Pulmonary artery endothelial cell (primary cell): ENCODE data around the gene TSFM. TPM values are rescaled to one million over a fixed set of nuclear protein-coding genes. Genes with fewer than 3 reads are reported as not detected.

Experiments used
- DNase-seq: peaks from one replicate; pipeline ENCODE4 v3.0.0-alpha.2; 2011; ENCODE audit warnings: low read depth, low spot score
- total RNA-seq: library from RNA; depleted of rRNA; stranded (reverse); fragments of >200 nt; gene quantifications from 2 replicates; pipeline ENCODE4 v1.2.3, GENCODE V29; 2014

TSFM gene
- total RNA-seq, 1 donor from 2014 or later: 26.0 TPM

GRCh38 chr12:57779736-57780135 lies 2.9 kb upstream of the TSFM start:
- DNase-seq: no peak

DNA sequence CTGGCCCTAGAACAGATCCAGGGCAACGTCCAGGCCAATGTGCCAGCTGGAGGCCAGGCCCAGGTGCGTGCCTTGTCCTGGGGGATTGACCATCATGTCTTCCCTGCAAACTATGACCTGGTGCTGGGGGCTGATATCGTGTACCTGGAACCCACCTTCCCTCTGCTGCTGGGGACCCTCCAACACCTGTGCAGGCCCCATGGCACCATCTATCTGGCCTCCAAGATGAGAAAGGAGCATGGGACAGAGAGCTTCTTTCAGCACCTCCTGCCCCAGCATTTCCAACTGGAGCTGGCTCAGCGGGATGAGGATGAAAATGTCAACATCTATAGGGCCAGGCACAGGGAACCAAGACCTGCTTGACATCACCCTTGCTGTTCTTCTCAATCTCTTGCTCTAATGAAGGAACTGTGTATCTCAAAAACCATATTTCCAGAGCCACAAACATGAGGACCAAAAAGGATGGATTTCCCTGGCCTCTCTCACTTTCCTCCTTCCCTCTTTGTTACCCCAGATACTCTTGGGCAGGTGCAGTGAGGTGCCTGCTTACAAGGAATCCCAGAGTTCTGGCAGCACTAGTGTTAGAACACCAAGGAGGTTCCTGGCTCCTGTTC lies 2.2 kb upstream of the TSFM start:
- DNase-seq: no peak

DNA sequence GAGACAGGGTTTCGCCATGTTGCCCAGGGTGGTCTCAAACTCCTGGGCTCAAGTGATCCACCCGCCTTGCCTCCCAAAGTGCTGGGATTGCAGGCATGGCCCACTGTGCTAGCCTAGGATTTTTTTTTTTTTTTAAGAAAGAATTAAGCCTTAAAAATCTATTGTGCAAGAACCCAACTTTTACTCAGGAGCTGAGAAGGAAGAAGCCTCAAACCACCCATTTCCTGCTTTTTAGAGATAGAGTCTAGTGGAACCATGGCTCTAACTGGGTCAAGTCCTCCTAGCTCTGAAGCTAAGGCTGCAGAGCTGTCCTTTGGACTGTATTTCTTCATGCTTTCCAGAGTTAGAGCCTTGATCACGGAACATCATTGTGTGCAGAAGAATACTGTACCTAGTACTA lies 1.3 kb upstream of the TSFM start:
- DNase-seq: no peak

GRCh38 chr12:57781801-57782200 lies 786 bp upstream of the TSFM start:
- DNase-seq: no peak

- DNase-seq: no peak
Observed at GRCh38 chr12:57782243-57782607, 362 bp upstream of the TSFM start.

DNA sequence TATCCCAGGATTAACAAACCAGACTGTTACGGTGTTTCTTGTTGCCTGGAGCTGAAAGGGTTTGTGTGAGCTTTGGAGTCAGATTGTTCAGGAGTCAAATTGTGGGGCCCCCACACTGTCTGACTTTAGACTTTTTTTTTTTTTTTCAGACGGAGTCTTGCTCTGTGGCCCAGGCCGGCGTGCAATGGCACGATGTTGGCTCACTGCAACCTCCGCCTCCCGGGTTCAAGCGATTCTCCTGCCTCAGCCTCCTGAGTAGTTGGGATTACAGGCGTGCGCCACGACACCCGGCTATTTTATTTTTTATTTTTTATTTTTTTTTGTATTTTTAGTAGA lies 847 bp downstream of the TSFM start:
- DNase-seq: no peak

- DNase-seq: no peak
Observed at GRCh38 chr12:57783861-57784260, 1.3 kb downstream of the TSFM start.

DNA sequence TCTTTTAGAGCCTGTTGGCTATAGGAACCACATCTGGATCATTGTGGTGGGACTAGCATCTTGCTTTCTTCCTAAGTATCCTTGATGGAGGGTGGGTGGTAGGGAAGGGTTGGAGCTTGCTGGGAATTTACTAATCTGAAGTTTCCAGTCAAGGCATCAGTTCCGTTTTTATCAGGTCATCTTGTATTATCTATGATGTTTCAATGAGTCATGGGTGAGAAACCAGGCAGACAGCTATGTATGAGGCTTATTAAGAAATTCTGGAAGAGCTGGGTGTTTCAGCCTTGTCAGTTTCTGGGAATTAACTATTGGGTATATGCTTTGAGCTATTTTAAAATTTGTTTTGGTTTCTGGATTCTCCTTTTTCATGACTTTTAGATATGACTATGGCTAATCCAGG lies 11.3 kb downstream of the TSFM start:
- DNase-seq: no peak

DNA sequence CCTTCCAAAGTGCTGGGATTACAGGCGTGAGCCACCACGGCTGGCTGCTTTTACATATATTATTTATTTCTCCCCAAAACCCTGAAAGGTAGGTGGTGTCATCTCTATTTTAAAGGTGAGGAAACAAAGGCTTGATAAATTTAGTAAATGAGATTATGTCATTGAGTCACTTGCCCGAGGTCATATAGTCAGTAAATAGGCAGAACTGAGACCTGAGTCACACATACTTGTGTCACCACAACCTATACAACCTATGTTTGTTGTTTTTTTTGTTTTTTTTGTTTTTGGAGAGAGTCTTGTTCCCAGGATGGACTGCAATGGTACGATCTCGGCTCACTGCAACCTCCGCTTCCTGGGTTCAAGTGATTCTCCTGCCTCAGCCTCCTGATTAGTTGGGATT lies 12.8 kb downstream of the TSFM start:
- DNase-seq: no peak

- DNase-seq: no peak
Observed at GRCh38 chr12:57796996-57797395, 14.4 kb downstream of the TSFM start.

DNA sequence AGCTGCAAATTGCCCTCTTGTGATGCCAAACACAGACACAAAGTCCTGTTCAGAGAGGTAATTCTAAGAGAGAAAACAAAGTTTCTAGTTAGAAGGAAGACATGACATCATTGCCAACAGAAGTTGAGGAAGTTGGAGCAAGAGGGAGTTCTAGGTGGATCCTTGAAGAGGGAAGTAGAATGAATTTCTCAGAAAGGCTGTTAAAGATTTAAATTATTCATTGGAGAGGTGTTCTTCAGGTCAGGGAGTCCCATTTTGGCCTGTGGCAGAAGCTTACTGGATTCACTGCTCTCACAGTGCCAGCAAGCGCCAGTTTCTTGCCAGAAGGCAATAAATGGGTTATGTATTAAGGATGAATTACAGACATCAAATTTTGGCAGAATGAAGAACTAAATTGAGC lies 15.3 kb downstream of the TSFM start:
- no peak for DNase-seq

- DNase-seq: no peak
Observed at GRCh38 chr12:57800965-57801364, 18.4 kb downstream of the TSFM start.

DNA sequence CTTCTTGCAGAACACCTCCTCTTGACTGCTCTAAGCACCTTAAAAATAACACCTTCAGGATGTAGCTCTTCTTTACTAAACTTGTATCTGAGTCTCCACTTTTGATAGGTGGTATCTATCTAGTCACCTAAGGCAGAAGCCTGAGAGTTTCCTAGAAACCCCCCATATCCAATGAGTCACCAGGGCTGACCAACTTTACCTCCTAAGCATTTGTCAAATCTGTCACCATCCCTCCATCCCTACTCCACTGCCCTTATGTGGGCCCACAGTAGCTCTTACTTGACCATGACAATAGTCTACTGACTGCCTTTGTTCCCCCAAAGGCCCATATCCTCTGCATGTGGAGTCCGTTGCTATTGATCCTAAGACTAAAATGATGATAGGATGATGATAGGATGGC lies 20.0 kb downstream of the TSFM start:
- DNase-seq: no peak

DNA sequence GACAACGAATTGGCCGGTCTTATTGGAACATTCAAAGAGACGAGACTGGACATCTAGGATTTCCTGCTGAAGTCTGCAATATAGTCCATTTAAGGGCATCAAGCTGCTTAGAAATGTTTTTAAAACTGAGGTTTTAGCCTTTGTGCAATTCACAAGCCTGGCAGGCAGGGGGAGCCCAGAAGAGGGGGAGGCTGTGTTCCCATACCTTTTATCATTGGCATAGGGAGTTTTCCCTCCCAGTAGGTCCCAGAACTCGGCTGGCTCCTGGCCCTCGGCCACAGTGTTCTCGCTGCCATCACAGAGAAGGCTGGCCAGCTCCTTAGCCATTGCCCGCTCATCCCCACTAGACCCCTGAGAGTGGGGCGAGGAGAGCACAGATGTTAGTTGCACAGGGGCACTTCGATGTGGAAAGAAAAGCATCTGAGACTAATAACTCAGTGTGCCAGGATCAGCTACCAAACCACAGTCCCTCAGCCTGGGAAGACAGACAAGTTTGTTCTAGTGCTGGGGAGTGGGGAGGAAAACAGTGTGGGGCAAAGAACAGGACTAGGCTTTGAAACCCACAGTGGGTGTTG lies 20.8 kb downstream of the TSFM start:
- no peak for DNase-seq

DNA sequence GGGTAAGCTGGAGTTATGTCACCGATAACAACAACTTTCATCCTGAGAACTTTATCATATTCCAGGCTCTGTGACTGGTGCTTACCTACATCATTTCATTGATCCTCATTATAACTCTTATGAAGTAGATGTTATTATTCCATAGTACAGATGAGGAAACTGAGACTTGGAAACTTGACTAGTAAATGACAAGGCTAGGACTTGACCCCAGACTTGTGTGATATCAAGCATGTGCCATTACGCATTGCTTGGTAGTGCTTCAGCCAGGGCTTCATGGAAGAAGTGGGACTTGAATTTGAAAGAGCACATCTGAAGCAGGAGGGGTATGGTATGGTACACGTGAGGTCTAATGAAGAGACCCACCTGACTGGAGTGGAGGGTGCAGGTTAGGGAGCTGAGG lies 24.1 kb downstream of the TSFM start:
- DNase-seq: no peak

DNA sequence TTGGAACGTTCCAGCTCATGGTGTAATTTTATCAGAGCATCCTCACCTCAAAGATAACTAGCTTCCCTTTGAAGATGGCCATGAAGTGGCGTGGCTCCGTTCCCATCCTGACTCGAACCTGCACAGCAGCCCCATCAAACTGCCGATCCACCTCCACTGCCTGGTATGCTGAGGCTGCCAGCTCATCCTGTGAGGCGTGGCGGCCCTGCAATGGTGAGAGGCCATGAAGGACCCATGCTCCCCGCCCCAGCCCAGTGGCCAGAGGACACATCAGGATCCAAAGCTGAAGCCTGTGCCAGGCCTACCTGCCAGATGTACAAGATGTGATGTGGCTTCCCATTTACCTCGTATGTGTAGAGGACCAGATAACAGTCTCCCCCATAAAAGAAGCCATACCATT lies 24.7 kb downstream of the TSFM start:
- DNase-seq: no peak

GRCh38 chr12:57808351-57808750 lies 25.8 kb downstream of the TSFM start:
- no peak for DNase-seq

DNA sequence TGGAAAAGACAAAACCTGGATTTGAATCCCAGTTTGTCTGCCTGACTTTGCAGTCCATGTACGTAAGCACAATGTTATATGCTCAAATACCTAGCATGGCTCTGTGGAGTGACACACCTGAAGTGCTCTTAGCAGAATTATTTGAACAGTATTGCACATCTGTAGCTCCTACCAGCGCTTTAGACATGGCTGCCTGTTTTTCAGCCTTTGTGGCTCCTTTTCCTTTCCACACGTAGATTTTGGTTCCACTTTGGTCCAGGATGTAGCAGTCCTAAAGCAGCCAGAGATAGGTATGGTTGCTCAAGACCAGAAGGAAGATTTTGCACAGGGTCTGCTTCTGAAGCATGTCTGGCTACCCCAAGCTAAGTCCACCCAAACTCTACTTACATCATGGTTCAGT lies 26.8 kb downstream of the TSFM start:
- no peak for DNase-seq

DNA sequence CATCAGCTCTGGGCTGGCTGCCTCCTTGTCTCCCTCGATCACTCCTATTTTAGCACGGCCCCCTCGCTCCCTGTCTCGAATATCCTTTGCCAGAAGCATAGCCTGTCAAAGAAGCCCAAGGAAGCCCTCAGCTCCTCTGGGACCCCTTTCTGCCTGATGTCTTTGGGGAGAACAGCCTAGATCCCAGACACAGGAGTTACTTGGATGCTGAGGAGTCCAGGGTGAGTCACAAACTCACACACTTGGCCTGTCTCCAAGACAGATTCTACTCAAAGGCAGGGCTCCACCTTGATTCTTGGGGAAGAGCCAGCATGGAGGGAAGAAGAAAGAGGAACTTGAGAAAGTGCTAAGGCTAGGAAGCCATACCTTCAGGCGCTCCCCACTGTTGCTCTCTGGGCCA lies 27.9 kb downstream of the TSFM start:
- no peak for DNase-seq

DNA sequence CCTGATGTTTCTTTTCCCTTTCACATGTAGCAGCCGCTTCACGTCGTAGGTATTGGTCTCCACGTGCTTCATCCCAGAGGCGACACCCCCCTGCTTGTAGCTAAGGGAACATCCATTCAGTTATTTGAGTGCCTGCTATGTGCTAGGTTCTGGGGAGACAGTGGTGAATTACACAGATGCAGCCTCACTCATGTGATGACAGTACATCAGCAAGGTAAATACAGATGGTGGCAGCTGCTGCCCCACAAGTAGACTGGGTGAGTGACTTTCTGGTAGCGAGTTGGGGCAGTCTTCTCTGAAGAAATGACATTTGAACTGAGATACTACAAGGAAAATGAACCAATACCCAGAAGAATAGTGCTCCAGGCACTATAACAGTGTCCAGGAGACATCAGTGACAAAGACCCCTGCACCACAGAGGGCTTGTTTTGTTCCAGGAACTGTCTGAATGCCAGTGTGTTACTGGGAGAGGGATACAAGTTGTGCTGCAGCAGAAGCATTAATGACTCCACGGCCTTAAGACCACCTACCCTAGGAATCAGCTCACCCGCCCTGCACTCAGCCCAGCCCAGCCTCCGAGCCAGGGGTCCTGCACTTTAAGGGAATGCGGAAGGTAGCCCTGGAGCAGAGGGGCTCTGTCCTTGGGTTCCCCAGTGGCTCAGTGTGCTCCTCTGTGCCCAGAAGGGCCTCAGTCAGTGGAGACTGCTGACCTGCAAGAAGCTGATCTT lies 28.6 kb downstream of the TSFM start:
- DNase-seq: no peak

- no peak for DNase-seq
Observed at GRCh38 chr12:57813111-57813970, 30.8 kb downstream of the TSFM start.

DNA sequence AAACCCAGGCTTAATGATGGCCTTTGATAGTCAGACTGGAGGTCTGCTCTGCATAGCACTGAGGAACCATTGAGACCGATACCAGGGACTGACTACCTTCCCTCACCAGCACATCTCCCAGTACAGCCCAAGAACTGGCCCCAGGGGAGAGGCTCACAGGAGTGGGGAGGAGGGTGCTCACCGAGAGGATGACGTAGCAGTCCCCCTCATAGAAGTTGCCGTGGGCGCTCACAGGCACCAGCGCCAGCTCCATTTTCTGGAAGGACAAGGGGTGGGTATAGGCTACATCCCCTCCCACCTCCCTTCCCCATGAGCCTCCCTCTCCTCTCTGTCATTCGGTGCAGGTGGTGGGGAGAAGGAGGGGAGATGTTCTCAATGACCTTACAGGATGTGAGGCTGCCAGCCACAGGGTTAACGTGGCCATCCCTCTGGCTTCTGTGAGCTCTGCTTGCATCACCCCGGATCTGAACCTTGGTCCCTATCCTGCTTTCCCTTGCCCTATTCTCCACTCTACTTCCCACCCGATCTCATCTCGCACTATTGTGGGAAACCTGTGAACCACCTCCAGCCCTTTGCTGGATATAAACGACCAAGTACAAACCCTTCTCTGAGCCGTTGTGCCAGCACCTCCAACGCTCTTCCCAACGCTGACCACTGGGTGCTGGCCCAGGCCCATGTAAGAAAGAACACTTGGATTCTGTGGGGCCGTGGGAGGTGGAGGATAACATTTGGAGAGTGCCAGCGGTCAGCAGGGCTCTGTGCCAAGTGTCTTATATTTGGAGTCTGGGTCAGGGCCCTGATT lies 31.6 kb downstream of the TSFM start:
- no peak for DNase-seq
